ENCODE results near the gene LCN10.

The LCN10 gene

DNA sequence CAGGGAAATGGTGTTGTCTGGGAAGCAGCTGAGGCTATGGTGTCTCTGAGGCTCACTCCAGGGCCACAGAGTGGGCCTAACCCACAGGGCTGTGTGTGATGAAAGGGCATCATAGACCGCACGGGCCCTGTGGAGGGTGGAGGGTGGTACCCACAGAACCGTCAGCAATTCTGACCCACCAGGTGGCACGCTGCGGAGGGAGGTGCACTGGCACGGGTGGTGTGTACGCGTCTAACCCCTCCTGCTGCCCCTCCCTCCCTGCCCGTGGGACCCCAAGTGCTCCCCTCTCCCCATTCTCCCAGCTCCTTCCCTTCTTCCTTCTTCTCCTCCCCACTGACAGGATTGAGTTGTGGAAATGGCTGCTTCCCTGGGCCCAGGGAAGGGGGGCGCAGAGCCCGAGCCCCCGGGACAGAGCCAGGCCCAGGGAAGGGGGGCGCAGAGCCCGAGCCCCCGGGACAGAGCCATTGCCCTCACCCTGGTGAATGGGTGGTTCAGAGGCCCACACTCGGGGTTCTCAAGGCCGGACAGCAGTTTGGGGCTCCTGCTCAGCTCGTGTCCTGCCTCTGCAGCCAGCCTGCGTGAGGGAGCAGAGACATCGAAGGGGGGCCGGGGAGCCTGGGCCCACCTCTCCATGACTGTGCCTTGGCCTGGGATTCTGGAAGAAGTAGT lies 6.8 kb downstream of the LCN10 start:
- DNase-seq: no peak

DNA sequence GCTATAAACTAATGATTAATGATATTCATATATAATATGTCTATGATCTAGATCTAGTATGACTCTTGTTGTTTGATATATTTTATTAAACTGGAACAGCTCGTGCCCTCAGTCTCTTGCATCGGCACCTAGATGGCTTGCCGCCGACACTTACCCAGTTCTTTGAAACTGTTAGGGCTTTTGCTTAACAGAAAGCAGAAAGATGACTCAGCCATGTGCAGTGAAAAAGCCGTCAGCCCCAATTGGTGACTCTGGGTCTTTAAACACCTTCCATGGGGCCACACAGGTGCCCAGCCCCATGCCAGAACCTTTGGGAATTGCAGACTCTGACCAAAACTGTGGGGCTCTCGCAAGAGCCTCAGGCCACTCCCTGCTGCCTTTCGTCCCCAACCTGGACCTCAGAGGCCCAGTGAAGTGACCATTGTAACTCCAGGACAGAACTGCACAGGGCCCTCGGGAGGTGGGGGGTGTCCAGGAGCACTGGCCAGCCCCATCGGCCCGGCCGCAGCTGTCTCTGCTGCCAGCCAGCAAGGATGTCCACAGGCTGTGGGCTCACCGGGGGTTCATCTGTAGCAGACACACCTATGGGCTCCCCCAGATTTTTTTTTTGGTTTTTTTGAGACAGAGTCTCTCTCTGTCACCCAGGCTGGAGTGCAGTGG lies 7.8 kb downstream of the LCN10 start:
- DNase-seq: peak; percentile 30

DNA sequence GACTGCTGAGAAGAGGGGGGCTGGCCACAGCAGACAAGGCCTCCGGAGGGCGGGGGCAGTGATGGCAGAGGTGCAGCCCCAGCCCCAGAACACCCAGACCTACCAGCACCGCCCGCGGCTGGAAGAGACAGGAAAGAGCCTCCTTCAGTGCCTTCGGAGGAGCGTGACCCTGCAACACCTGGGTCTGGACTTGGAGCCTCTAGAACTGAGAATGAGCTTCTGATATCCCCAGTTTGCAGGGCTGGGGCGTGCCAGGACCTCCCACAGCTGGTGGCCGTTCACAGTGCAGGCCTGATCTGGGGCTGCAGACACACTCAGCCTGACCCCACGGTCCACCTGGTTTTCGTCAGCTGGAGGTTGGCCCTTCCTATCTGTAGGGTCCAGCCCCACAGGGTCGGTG lies 9.1 kb downstream of the LCN10 start:
- DNase-seq: no peak

DNA sequence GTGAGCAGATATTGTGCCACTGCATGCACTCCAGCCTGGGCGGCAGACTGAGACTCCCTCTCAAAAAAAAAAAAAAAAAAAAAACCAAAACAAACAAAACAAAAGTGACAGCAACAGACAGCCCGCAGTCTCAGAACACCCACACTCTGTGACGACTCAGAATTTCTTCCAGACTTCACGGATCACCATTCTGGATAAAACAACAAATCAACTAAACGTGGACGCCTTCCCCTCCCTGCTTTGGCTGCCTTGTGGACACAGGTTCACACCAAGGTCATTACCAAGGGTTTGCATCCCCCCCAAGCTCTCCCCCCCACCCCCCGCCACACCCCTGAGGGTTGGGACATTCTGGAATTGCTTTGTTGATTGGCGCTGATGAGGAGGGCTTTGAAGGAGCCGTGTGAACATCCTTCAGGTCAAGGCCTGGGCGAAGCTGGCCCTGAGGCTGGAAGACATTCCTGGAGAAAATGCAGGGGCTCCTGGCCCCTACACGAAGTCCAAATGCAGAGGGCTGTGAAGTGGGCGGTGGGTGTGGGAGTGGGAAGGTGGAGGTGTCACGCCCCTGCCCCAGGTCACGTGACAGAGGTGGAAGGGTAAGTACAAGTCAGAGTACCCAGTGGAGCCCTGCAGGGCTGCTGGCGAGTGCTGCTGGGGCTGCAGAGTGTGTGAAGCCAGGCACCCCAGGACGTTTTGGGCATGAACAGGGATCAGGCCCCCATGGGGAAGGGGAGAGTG lies 10.1 kb downstream of the LCN10 start:
- no peak for DNase-seq

DNA sequence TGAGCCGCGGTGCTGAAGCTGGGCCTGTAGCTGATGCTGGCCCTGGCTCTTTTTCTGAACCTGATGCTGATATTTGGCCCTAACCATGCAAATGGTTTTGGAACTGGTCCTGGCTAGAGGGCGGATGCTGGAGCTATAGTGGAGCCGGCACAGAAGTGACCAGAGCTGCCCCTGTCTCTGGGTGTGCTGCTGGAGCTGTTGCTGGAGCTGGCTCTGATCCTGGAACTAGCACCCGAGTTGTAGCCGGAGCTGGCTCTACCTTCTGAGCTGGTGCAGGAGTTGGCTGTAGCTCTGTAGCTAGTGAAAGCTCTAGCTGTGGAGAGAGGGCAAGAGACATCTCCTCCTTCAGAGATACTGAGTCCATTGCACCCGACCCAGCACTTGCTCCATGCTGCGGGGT lies 12.8 kb downstream of the LCN10 start:
- DNase-seq: no peak

DNA sequence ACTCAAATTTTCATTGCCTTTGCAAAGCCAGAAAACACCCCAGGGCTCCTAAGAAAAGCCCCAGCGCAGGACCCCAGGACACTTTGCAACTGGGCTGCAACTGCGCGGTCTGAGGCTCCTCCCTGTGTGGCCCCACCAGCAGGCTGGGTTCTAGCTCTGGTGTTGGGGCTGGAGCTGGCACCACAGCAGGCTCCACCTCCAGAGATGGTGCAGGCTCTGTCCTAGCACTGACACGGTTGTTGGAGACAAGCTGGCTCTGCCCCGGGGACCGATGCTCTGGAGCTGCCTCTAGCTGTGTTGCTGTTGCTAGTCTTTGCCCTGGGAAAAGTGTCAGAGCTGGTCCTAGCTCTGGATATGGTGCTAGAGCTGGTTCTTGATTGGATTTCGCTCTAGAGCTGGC lies 13.6 kb downstream of the LCN10 start:
- DNase-seq: peak; percentile 44

DNA sequence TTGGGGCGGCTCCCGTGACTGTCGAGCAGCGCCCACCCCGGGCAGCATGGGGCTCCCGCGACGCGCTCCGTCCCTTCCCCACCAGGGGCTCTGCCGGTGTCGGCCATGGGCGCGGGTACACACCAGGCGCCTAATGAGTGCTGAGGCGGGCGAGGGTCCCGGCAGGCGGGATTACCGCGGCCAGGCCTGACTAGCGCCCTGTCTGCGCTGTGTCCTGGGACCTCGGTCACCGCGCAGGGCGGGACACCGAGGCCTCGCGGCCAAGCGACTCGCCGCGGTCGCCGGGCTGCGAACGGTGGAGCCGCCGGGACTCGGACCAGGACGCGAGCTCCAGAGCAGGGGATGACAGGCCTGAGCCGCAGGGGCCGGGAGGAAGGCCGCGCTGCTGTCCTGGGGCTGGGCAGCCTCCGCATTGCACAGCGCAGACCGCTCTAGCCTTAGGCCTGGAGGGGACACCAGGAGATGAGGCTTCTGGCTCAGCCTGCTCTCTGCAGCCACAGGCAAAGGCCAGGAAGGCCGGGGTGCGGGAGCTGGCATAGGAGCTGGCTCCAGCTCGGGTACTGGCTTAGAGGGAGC lies 14.1 kb downstream of the LCN10 start:
- DNase-seq: peak; percentile 39

DNA sequence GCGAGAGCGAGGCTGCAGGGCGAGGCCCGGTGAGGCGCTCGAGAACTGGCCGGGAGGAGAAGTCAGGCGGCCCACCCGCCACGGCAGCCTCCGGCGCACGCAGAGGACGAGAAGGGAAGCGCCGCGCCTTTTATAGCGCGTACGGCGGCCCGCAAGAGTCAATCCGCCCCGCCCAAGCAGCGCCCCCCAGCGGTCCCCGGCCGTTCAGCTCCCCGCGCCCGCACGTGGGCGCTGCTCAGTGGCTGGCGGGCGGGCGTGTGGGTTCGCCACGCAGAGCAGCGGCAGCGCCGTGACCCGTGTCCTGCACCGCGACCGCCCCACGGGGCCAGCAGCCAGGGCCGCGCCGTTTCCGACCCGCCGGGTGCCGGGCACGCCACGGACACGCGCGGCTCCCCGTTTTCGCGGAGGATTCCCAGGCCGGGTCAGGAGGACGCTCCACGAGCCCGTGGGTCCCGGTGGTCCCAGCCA lies 14.6 kb downstream of the LCN10 start:
- peak; percentile 93 for DNase-seq

DNA sequence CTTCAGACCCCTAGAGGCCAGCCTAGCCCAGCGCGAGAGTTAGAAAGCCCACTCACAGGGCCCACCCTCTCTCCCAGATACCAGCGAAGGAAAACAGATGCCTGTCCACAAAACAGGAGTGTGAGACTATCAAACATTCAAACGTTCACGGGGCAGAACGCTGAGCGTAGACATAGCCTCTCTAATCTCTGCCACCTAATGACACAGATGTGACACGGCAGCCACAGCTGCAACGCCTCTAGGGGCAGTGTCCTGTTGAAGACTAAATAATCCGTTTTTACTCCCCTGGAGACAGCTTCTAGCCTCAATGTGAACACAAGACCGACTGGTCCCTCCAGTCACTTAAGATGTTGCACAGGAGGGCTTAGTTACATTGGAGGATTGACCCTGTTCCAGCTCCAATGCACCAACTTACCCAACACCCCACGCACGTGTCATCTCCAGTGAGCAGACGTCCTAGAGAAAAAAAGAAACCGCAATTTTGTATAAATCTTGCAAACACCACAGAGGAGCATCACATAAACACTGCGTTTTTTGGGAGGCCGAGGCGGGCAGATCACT lies 16.0 kb downstream of the LCN10 start:
- DNase-seq: peak; percentile 57

DNA sequence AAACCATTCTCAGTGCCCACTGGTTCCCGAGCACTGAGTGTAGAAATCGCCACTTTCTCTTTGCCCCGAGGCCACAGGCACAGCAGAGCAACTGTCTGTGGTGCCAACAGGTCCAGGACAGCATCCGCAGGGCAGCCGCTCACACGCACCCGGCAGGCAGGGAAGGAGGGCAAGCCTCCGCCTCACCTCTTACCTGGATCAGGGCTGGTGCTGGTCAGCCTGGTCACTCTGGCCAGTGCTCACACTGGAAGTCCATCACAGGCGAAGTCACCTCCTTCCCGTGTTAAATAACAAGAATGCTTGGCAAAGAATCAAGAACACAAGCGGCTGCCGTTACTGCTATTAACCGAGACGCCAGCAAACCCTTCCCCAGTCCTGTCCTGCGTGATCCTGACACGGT lies 16.6 kb downstream of the LCN10 start:
- no peak for DNase-seq

DNA sequence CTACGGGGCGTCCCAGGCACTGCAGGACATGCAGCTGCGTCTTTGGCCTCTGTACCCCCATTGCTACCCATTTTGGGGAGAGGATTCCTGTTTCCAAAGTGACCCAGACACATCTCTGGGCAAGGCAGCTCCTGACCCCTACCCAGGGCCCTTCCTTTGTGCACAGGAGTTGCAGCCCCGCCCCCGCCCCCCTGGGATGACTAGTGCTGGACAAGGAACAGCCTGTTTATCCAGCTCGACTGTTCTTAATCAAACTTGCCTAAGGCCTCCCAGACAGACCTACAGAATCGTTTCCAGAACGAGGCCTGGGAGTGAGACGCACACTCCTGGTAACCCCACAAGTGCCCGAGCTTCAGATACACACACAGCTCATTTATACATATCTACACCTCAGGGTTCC lies 17.1 kb downstream of the LCN10 start:
- peak; percentile 24 for DNase-seq

DNA sequence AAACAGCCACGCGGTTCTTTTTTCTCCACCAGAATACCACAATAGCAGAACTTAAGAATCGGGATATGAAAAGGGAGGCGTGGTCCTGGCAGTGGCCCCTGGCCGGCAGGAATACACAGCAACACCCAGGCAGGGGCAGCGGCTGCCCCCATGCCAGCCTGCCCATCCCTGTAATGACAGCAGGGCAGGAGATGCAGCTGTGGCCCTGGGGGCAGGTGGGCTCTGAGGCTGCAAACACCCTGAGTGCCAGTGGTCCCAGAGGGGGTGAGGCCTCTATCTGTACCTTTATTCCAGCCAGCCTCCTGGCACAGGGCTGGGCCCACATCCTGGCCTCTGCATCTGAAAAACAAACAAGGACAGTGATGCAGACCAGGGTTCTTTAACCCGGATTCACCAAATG lies 18.0 kb downstream of the LCN10 start:
- DNase-seq: no peak

DNA sequence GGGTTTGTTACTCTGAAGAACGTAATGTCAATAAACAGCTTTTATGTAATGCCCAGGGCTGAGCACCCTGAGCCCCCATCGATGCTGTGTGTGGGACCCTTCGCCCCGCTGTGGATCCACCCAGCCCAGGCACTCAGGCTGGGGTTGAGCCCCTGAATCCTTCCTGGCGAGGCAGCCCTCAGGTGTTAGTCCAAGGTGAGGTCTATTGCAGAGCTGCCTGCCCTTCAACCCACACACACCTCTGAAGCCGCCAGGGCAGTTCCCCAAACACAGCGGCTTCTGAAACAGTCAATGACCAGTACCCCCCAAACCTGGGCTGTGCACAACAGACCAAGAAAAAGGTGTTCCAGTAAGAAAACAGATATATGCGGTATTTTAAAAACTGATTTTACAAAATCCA lies 18.8 kb downstream of the LCN10 start:
- no peak for DNase-seq

DNA sequence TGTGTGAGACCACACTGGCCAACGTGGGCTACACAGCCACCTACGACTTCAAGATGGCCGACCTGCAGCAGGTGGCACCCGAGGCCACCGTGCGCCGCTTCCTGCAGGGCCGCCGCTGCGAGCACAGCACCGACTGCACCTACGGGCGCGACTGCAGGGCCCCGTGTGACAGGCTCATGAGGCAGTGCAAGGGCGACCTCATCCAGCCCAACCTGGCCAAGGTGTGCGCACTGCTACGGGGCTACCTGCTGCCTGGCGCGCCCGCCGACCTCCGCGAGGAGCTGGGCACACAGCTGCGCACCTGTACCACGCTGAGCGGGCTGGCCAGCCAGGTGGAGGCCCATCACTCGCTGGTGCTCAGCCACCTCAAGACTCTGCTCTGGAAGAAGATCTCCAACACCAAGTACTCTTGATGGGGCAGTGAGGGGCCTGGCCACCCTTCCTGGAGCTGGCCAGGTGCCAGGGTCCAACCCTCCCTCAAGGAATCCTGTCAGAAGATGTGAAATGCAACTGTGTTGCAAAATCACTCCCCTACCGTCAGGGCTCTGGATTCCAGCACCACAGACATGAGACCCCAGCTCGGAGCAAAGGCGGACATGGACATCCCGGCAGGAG lies 19.3 kb downstream of the LCN10 start:
- no peak for DNase-seq

DNA sequence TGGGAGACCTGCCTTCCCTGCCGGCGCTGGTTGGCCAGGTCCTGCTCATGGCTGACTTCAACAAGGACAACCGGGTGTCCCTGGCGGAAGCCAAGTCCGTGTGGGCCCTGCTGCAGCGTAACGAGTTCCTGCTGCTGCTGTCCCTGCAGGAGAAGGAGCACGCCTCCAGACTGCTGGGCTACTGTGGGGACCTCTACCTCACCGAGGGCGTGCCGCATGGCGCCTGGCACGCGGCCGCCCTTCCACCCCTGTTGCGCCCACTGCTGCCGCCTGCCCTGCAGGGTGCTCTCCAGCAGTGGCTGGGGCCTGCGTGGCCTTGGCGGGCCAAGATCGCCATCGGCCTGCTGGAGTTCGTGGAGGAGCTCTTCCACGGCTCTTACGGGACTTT lies 19.8 kb downstream of the LCN10 start:
- peak; percentile 55 for DNase-seq

DNA sequence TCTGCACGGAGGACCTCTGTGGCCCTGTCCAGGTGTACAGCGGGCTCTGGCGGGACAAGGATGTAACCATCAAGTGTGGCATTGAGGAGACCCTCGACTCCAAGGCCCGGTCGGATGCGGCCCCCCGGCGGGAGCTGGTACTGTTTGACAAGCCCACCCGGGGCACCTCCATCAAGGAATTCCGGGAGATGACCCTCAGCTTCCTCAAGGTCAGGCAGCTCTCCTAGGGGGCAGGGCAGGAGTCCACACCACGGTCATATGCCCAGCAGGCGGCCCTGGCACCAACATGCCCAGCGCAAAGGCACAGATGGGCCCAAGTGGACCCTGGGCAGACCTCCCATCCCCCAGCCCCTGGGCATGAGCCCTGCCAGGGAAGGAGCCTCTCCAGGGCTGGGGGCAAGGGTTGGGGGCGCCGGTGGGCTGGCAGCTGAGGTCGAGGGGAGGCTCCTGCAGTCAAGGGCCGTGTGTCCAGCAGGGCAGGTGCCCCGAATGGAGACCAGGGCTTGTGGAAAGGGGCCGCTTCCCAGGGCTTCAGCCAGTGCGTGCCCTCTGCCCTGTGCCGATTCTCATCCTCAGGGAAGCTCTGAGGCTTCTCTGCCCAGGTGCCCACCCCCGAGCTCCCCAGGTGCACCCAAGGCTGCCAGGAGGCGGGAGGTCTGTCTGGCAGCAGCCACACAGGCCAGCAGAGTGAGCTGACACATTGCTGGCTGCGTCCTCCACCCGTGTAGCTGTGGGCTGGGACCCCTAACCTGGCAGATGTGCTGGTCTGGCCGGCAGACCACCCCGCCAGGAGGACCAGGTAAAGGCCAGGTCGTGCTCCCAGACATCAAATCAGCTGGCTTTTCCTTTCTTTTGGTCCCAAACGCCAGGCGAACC lies 20.4 kb downstream of the LCN10 start:
- DNase-seq: peak; percentile 47

DNA sequence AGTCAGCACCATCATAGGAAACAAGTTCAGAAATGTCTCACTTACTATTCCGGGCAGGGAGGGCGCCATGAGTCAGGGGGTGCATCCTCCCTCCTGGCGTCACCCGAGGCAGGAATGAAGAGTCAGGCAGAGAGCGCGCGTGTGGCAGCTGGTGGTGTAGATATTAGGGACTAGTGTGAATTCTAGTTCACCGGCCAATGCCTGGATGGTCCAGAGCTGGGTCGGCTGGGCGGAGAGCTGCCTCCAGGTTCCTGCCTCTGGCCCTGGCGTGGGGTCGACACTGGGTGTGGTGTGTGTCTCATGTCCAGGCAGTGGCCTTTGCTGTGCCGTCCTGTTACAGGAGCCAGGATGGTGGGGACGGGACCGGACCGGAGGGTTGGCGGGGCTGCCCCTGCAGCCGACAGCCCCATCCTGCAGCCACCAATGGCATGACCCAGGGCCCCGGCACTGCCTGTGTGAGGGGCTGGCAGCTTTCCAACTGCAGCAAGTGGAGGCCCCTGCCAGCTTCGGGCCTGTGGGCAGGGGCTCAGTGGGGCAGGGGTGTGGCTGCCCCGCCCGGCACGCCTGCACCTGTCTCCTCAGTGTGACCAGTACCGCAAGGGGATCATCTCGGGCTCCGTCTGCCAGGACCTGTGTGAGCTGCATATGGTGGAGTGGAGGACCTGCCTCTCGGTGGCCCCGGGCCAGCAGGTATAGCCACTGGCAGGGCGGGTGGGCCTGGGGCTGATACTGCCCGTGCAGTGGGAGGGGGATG lies 21.2 kb downstream of the LCN10 start:
- peak; percentile 51 for DNase-seq

DNA sequence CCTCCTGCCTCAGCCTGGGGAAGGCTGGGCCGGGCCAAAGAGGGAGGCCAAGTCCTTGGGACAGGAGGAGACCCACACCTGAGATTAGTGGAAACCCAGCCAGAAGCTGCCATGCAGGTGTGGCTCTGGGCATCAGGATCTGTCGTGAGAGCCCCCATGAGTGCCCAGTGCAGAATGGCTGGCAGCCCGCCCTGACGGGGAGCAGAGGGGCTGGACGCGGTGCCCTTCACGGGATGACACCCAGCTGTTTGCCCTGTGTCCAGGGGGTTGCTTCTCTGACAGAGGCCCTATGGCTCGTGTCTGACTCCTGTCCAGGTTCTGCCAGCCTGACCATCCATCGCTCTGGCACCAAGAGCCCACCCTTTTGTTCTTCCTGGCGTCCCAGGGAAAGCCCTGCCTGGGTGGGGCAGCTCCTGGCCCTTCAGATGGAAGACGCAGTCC lies 21.8 kb downstream of the LCN10 start:
- DNase-seq: no peak

DNA sequence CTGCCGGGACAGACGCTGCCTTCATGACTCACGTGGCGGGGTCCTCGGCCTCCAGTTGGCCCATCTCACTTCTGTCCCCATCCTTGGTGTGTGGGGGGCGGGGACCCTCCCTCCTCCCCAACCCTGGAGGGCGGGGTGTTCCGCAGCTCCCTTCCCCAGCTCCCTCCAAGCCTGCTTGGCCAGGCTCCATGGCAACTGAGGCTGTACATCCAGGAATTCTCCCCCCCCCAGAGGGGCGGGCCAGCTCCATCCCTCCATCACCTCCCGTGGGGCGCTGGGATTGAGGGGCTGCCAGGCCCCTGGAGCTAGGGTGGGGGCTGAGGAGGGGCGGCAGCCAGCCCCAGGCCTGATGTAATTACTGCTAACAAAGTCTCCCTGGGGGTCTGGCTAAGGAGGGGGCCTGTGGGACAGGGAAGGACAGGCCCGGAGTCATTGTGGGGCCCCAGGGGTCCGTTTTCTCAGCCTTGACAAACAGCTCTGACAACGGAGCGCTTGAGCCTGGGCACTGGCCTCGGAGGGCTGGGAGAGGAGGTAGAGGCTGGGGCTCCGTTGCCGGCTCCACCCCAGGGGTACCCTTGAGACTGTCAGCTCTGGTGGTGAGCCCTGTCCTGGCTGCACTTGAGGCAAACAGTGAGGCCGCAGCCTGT lies 22.4 kb downstream of the LCN10 start:
- DNase-seq: peak; percentile 38

DNA sequence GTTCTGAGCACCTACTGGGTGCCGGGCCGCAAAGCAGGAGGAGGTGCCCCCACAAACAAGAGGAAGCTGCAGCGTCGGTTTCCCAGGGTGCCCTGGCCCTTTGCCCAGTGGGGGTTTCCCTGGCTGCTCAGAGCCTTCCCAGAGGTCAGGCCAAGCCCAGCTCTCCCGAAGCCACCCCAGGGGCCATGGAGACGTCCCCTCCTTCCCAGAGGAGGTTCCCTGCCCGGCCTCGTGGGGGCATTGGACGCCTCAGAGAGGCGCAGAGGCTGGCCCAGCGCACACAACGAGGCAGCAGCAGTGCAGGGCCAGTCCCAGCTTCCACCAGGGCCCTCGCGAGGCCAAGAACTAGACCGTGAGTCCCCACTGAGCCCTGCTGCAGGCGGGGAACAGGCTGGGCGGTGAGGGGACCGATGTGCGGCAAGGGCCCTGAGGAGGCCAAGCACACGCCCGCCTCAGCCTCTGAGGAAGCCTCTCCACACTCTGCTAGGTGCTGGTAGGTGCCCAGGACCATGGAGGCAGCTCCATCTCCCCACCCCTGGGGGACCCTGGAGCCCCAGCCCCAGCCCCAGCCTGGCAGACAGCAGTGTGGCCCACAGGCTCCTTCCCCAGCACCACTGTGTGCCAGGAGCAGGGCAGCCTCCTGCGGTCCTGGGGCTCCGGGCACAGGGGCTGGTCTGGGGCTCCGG lies 23.4 kb downstream of the LCN10 start:
- DNase-seq: no peak
